CD1c-positive myeloid dendritic cell (primary cell): ENCODE data around the gene ZNF440.
"Not testable (repeated sequence)": the region's sequence is repeated elsewhere in the genome, so short reads cannot be mapped to it uniquely, and the experiment has no call there.

ENCODE experiments used
- DNase-seq: peaks from one replicate; pipeline ENCODE4 v3.0.0-alpha.2; 2016; ENCODE audit errors: extremely low spot score

The ZNF440 gene

DNA sequence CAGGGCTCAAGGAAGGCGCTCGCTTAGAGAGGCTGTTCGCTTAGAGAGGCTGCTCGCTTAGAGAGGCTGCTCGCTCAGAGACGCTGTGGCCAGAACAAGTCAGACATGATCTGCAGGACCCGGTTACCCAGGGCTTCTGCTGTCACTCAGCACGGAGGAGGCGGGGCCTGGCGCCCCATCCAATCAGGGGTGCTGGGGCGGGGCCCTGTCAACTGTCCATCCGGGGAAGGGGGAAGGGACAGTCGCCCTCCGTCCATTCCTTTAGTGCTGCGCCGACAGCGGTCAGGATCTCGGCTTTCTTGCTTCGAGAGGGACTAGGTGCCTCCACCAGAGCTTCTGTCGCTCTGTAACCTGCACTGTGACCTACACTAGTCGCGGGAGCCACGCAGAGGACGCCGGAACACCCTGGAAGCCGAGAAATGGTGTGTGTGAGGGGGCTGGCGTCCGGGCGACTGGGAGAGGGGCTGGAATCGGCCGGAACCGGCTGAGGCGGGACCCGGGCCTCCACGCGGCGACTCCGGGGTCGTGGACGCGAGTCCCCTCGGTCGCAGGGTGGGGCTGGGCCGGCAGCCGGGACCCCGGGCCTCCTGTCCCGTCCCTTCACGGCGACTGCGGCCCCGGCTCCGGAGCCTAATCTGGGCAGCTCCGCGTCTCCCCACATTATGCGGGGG, at the start of gene ZNF440:
ZNF440 (plus strand) TSS at position 245 of the 671 bp plus-strand sequence; CDS start at position 420, 175 bp downstream.
- DNase-seq: peak; percentile 91

DNA sequence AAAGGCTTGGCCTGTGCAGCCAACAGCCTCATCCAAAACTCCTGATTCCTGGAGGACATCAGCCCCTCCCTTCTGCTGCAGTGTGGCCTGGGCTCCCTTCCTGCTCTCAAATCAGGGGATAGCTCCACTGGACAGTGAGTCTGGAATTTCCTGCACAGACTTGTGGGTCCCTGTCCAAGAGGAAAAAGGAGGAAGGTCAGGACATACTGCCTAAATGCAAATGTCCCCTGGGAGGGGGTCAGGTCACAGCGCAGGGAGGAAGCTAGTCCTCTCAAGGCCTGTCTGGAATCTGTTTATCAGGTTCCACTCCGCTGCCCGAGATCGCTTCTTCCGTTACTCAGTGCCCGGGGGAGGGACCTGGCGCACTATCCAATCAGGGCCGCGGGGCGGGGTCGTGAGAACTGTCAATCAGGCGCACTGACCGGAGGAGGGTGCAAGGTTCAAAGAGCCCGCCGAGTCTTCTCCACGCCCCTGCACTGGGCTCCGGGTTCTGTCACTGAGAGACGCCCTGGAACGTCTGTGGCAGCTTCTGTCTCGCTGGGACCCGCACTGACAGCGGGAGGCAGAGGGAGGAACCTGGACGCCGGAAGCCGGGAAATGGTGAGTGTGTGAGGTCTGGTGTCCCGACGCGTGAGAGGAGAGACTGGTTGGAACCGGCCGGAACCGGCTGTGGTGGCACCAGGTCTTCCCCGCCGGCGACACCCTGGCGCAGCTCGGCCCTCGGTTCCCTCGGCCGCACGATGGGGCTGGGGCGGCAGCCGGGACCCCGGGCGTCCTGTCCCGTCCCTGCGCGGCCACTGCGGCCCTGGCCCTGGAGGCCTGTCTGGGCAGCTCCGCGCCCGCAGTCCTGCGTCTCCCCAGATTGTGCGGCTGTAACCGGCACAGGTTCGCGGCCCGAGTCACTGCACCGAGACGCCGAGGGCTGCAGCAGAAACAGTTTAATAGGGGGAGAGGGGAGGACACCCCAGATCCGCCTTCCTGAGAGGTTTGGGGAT, 47.2 kb upstream of the ZNF440 start, which contains the start of gene ZNF441:
ZNF441 (plus strand) TSS at position 404 of the 995 bp plus-strand sequence; CDS start at position 598, 194 bp downstream.
- DNase-seq: peak; percentile 95

GRCh38 chr19:11767633-11768133, 46.4 kb upstream of the ZNF440 start:
- DNase-seq: peak; percentile 59

- DNase-seq: peak; percentile 12
Observed at GRCh38 chr19:11769995-11770394, 44.1 kb upstream of the ZNF440 start.

DNA sequence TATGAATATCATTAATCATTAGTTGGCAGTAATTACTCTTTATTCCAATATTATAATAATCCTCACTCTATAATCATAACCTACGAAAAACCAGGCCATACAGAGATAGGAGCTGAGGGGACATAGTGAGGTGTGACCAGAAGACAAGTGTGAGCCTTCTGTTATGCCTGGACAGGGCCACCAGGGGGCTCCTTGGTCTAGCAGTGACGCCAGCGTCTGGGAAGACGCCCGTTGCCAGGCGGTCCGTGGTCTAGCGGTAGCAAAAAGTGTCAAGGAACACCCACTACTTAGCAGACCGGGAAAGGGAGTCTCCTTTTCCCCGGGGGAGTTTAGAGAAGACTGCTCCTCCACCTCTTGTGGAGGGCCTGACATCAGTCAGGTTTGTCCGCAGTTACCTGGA, 42.6 kb upstream of the ZNF440 start:
- DNase-seq: not testable (repeated sequence)

GRCh38 chr19:11776669-11777068, 37.4 kb upstream of the ZNF440 start:
- DNase-seq: not testable (repeated sequence)

DNA sequence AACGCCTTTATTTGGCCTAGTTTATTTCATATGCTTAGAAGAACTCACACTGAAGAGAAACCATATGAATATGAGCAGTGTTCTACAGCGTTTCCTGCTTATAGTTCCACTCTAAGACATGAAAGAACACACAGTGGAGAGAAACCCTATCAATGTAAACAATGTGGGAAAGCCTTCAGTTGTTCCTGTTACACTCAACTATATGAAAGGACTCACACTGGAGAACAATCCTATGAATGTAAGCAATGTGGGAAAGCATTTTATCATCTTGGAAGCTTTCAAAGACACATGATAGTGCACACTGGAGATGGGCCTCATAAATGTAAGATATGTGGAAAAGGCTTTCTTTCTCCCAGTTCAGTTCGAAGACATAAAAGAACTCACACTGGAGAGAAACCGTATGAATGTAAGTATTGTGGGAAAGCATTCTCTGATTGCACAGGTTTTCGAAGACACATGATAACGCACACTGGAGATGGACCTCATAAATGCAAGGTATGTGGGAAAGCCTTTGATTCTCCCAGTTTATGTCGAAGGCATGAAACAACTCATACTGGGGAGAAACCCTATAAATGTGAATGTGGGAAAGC, 33.5 kb upstream of the ZNF440 start:
- no peak for DNase-seq

GRCh38 chr19:11781295-11782057, 32.6 kb upstream of the ZNF440 start:
- DNase-seq: no peak

DNA sequence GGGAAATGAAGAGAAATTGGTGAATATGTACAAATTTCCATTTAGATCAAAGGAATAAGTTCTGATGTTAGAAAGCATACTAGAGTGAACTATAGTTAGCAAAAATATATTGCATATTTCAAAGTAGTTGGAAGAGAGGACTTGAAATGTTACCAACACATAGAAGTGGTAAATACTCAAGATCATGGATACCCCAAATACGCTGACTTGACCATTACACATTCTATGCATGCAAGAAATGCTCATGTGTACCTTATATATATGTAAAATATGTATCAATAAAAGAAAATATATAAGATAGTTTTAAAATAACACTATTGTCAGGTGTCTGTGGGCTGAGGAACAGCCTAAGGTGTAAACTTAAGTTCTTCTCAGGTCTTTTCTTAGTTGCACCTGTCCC, 30.3 kb upstream of the ZNF440 start:
- no peak for DNase-seq

DNA sequence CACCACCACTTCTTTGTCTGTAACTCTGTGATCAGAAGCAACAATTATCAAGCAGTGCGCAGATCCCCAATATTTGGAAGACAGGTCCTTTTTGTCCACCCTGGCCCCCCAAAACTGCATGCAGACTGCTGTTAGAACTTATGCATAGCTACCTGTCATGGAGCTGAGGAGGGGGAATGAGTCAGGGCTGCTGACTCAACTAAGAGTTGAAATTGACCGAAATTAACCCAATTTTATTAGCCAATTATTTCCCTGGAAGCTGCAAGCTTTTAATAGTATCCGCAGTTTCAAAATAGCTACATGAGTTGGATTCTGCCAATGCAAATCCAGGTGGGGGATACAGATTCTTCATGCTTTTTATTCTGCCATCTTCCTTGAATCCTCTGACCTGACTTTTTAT, 29.7 kb upstream of the ZNF440 start:
- DNase-seq: no peak

DNA sequence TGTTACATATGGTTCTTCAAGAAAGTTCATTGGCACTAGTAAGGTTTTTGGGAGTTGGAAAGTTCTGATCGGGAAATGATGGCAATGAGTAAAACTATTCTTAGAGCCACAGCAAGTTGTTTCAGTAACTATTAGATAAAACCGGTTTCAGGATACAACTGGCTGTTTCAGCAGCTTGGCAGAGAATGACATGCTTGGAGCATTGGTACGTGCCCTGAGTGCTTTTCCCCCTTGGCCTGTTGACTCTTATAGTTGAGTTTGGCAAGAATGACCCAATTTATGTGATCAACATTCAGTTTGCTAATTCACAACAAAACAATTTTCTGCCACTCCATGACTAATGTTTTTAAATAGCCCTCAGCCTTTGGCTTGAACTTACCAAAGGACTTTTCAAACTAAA, 26.5 kb upstream of the ZNF440 start:
- no peak for DNase-seq

DNA sequence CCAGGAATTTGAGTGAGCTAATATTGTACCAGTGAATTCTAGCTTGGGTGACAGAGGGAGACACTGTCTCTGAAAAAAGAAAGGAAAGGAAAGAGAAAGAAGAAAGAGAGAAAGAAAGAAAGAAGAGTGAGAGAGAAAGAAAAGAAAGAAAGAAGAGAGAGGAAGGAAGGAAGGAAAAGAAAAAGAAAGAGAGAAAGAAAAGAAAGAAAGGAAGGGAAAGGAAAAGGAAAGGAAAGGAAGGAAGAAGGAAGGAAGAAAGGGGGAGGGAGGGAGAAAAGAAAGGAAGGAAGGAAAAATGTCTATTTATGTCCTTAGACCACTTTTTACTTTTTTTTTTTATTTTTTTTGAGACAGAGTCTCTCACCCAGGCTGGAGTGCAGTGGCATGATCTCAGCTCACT, 21.1 kb upstream of the ZNF440 start:
- no peak for DNase-seq

DNA sequence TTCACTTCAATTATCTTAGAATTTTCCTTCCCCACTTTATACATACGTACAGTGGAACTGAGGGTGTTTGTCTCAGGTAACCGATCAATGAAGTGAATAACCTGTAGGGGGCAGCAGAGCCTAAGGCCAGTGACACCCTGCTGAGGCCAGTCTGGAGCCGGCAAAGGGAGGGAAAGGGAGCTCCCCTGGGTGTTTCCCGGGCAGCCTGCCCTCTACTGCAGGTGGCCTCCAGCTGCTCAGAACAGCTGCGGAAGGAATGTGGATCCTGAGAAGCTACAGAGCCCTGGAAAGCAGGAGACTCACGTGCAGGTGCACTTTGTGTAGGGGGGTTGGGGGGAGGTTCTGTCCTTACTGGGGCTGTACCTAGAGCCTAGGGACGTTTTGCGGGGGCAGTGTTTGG, 16.6 kb upstream of the ZNF440 start:
- DNase-seq: peak; percentile 84

DNA sequence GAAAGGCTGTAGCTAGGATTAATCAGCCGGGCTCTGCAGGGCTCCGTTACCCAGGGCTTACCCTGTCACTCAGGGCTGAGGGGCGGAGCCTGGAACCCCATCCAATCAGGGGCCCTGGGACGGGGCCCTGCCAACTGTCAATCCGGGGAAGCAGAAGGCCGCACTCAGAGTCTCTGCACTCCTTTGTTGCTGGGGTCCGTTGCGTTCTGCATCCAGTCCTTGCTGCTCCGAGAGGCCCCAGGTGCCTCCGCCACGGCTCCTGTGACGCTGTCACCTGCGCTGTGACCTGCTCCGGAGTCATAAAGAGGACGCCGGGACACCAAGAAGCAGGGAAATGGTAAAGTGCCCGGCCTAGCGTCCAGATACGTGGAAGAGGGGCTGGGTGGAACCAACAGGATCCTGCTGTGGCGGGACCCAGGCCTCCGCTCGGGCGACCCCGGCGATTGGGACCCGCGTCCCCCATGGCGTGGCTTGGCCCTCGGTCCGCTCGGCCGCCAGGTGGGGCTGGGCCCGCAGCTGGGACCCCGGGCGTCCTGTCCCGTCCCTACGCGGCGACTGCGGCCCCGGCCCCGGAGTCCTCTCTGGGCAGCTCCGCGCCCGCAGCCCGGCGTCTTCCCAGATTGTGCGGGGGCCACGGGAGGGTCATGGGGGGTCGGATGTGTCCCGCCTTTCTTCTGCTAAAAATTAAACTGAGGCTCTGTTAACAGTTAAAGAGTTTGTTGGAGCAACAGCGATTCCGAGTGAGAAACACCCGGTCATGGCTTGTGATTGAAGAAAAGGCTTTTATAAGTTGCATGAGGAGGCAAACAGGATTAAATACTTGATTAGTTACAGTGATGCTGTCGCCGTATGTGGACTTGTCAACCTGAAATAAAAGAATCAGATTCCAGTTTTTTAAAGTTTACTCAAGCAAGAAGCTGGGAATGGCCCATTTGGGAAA, 15.4 kb upstream of the ZNF440 start, which contains the start of gene ZNF491:
ZNF491 (plus strand) TSS at position 133 of the 940 bp plus-strand sequence. CDS start 7,431 bp downstream, outside the sequence.
- peak; percentile 88 for DNase-seq

GRCh38 chr19:11806354-11807098, 7.5 kb upstream of the ZNF440 start:
- DNase-seq: no peak

- no peak for DNase-seq
Observed at GRCh38 chr19:11807099-11807380, 7.0 kb upstream of the ZNF440 start.

DNA sequence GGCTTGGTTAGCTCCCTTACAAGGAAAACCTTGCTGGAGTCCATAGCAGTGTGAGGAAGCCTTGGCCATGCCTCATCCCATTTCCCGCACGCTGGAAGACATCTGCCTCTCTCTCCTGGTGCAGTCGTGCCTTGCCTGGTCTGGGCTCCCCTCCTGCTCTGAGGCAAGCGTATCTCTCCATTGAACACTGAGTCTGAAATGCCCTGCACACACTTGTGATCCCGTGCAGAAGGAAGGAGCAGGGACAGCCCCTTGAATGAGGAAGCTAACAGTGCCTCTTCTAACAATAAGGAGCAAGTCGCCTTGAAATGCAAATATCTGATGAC, 407 bp upstream of the ZNF440 start:
- DNase-seq: no peak

GRCh38 chr19:11814700-11815035, 595 bp downstream of the ZNF440 start:
- no peak for DNase-seq

- no peak for DNase-seq
Observed at GRCh38 chr19:11821474-11822109, 7.5 kb downstream of the ZNF440 start.
